ENCODE results near the gene DPH3. TPM values are rescaled to one million over a fixed set of nuclear protein-coding genes. Genes with fewer than 3 reads are reported as not detected.

Gene DPH3
- polyA plus RNA-seq, 2 donors = 5.2 to 7.8 TPM

Other genes with a start within 250 kb of the DPH3 start
- gene GALNT15, start 90.3 kb downstream of the DPH3 start, polyA plus RNA-seq = 1 to 10 TPM; 2.8 to 7.9 TPM
- 1 to 10 TPM; 4.9 to 6.6 TPM for gene OXNAD1, start 269 bp upstream of the DPH3 start, polyA plus RNA-seq
- gene RFTN1, start 248.8 kb upstream of the DPH3 start, polyA plus RNA-seq = 1 to 10 TPM; 2.1 to 3.7 TPM

Data from esophagus (tissue), 2 donors.